ENCODE measurements around the gene LDLRAD4.

LDLRAD4 gene

DNA sequence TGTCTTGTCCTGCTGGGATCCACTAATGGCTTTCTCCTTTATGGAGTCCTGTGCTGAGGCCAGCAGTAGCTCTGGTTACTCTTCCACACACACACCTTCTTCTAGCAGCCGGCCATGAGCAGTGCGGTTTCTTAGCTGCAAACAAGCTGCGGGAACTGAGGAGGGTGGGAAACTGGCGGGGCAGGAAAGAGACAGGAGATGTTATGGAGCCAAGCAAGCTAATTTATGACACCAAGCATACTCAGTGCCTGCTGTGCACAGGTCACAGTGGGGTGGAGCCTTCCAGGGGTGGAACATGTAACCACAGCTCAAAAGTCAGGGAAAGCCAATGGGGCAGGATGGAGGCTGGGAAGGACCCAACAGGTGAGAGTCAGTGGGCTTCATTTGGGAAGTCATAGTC lies 327.0 kb downstream of the LDLRAD4 start:
- DNase-seq = no peak

DNA sequence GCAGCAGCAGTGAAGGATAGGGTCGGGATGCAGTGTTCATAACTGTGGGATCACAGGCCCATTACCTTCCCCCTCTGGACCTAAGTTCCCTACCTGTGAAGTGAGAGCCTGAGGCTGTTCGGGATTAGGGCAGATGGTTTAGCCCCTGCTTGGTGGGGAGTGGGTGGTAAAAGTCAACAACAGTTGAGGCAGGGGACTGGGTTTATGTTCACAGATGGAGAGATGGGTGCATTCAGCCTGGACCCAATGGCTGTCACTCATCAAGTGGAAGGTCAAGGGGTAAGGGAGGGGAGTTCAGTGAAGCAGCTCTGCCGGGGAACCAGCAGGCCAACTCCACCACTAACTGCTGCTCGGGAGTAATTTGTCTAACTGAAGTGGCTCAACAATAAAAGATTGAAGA lies 327.4 kb downstream of the LDLRAD4 start:
- DNase-seq = no peak

DNA sequence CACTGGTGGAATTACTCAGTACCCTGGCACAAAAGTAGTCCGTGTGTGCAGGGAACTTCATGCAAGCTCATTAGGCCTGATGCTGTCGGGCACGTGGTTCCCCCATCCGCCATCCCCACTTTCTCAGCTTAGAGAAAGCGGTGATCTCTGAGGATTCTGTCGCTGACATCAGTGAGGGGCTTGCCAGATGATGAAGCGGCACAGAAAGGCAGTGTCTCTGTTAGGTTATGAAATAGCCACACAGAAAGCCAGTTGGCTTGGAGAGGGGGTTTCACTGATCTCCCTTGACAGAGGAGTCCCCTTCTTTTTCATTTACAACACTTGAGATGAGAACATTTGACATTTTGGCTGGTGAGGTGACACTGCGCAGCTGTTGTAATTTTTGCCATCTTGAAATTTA lies 328.1 kb downstream of the LDLRAD4 start:
- no peak for DNase-seq

DNA sequence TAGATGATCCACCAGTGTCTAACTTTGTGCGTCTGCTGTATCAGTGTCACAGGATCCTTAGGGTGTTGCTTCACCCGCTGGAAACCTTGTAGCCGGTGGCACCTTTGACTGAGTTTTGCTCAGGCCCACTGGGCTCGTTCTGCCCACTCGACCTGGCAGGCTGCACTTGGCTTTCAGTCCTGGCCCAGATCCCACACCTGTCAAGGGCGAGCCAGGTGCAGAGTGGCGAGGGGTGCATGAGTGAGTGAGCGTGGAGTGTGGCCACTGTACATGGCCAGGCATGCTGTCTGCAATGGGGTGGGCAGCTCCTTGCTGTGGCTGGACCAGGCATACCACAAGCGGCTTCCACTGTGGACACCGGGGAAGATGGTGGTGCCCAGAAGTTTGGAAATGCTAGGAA lies 328.8 kb downstream of the LDLRAD4 start:
- no peak for DNase-seq

DNA sequence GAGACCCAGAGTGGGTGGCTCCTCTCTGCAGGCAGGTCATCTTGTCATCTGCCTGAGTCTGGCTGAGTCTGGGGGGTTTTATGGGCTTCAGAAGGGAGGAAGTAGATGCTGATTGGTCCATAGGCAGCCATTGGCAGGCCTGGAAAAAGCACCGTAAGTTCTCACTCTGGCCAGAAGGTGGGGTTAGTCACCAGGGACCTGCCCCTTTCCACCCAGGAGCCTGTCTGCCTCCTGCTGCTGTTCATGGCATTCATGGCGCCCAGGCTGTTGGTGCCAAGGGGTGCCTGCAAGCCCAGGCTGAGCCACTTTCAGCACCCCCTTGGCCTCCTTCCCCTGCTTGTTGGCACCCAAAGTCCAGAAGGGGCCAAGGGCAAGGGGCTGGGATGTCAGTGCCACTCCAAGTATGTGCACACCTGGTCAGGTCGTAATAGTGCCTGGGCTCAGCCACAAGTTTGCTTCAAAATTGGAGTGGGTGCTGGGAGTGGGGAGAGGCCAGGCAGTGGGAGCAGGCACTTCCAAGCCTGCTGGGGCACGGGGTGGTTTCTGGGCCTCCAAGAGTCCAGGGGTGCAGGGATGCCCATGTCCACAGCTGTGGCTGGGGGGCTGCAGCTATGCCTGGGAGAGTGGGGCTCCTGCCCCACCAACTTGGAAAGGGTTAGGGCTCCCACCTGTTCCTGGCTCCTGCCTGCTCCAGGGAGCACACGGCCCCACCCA lies 329.7 kb downstream of the LDLRAD4 start:
- DNase-seq = no peak

DNA sequence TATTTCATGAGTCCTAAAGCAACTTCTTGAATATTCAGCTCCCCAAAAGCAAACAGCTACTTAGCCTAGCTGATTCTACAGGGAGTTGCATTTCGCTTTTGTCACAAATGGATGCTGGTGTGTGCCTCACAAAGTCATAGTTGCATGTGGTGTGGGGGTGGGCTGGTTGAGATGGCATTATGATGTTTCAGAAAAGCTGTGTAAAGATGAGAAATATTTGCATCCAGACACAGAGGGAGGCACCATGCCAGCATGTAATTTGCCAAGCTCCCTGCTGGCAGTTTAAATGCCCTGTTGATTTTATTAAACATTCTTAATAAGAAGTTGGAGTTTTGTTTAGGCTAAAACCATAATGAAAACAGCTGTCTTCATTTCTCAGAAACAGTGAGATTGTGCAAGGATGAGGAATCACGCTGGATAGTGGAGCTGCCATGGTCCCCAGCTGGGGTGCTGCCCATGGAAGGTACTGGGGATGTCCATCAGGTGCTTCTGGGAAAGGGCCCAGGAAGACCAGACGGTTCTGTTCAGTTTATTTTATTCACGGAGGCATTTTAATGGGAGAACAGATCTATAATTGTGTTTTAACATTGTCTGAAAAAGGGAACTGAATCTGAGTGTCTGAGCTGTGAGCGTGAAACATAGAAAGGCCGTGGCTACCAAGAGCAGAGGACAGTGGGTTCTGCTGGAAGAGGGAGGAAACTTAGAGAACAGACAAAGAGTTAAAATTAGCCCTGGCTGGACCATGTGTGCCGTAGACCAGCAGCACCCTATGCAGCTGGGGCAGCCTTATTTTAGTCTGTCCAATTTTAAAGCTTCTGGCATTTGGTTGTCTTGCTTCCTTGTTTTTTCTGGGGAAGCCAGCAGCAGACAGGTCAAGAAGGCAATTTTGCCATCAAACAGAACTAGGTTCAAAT lies 330.7 kb downstream of the LDLRAD4 start:
- no peak for DNase-seq

DNA sequence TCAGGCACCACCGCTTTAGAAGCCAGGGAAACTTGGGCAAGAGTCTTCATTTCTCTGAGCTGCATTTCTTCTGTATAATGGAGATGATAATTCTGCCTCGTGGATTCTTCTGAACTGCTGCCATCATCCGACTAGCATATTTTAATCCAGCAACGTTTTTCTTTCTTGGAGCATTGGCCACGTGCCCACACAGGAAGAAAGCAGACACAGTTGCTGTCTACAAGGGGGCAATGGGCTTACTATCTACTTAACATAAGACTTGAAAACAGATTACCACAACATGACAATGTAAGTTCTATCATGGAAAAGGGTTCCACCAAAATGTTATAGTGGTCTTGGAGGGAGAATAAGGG lies 331.3 kb downstream of the LDLRAD4 start:
- DNase-seq = no peak

DNA sequence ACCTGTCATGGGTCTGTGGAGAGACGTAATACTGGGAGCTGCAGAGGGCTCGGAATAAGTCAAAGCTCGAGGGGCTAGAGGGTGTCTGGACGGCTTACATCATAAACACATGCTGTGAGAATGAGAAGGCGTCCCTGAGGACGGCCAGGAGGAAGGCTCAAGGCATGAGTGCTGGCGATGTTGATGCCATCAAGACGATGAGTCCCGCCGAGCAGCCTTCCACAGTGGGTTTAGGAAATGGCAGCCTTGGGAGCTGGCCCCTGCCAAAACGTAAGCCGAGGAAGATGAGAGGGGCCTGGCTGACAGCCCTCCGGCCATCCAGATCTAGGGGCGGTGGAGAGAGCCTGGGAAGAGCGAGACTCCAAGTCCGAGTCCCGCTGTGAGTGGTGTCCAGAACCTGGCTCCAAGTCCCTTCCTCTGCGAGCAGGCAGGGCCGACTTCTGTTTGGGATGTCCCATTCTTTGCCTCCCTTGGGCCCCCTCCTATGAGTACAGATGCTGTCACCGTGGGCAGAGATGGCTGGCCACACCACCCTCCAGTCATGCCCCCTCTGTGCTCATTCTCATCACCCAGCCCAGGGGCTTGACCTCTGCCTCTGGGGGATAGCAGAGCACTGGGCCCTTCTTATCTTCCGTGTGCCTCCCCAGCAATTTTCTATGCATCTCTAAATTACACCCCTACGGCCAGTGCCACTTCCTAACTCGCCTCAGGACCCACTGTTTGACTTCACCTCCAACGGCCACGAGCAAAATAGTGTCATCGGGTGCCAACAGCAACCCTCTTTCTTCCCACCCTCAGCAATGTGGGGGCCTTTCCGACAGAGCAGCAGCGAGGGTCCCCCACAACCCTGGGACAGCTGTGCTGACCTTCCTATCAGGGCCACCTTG lies 332.1 kb downstream of the LDLRAD4 start:
- DNase-seq = no peak

DNA sequence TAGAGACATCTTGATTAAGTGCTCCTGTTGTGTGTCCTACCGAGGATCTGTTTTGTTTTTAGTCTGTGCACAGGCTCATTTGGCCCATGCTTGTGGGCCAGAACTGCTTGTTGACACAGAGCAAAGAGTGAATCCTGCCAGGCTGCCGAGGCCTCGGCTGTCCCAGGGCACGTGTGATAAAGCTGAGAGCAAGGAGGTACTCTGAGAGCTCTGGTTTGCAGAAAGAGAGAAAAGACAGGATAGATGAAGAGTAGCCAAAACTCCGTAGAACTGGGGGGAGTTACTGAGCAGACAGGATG lies 332.7 kb downstream of the LDLRAD4 start:
- DNase-seq = no peak

DNA sequence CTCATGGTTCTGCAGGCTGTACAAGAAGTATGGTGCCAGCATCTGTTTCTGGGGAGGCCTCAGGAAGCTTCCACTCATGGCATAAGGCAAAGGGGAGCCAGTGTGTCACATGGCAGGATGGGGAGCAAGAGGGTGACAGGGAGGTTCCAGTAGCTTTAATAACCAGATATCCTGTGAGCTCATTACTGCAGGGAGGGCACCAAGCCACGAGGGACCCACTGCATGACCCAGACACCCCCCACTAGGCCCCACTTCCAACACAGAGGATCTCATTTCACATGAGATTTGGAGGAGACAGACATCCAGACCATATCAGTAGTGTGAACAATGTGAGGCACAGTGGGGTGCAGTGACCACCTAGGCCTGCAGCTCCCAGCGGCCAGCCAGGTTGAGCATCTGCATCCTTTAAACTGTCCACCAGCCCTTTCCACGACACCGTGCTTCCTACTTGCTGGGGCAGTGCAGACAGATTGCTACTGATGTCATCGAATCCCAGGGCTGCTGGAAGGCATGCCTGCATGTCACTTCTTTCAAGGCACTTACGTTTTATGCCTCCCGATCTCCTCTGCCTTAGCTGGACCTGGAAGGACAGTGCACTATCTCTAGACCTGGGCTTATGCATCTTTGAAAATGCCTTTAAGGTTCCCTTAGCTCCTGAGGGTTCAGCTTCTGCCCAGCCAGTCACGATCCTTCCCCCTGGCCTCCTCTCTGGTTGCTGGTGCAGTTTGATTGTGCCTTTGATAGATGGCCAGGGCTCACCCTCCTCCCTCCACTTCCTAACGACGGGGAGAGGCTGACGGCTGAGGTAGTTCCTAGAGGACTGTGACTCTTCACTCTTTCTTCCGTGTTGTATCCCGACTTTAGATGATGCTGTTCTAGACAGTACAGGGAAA lies 333.5 kb downstream of the LDLRAD4 start:
- no peak for DNase-seq

DNA sequence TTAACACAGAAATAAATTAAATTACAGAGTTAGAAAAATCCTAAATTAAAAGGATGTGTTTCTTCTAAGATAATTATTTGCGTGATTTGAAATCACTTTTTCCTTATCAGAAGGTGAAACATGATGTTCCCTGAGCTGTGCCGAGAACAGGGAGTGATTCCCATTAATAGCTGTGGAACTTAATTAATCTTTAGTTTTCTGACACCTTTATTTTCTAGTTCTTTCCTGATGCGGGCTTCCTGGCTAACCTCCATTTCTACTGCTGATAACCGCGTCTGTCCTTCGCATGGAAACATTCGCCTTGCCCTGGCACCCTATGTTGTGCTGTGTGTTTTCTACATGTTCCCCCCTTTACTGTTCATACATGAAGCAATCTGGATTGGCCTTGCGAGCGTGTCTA lies 334.9 kb downstream of the LDLRAD4 start:
- no peak for DNase-seq

DNA sequence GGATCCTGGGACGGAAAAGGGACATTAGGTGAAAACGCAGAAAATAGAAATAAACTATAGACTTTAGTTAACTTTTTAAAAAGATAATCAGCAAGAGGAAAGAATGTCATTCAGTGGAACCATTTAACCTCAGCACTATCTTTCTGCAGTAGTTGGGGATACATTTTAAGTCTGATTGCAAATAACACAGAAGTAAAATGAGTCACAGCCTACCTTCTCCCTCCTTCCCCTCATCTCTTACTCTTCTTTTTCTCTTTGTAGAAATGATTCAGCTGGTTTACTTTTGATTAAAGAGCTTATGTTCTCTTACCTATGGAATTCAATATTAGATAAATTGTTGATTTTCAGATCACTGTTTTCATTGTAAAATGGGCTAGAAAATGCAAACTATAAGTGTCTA lies 336.6 kb downstream of the LDLRAD4 start:
- DNase-seq = no peak

DNA sequence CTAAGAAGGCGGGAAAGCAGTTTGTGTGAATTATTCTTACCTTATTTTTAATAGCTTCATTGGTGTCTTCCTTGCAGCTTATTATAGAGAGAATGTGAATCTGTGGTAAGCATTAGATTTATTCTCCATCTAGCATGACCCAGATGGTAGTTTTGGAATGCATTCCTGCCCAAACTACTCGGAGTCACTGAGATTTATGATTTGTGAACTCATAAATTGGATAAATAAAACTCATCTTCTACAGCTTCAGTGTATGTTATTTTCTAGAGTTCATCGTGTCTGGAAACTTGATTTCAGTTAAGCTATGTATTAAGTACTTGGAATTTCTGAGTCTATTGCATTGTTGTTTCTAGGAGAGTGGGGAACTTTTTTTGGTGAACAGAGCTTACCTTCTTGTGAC lies 337.3 kb downstream of the LDLRAD4 start:
- no peak for DNase-seq

DNA sequence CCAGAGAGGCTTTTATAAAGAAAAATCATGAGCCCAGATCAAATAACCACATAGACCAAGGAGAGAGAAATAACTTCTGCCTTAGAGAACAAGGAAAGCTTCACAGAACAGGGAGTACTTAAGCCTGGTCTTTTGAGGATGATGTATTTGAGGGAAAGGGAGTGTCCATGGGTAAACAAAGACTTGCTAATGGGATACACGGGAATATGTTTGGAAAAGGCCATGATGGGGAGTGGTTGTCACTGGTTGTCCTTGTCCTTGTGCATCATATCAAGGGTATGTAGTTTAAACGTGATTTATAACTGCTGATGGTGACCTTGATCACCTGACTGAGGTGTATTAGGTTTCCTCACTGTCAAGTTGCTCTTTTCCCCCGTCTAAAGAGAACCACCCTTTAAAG lies 337.9 kb downstream of the LDLRAD4 start:
- no peak for DNase-seq

DNA sequence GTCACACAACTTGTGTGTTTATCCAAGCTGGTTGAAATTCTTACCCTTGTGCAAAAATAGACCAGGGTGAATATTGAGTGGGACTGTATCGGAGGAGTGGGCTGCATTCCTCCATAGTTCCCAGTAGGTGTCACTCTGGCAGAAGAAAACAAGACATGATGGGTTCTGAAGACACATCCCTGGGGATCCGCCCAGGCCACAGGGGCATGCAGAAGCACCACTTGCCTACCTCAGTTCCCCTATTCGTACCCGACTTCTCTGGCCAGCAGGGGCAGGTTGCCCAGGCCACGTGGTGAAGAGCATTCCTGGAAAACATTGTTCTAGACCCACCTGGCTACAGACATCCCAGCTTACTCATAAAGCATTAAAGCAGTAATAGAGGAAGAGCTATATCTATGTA lies 339.6 kb downstream of the LDLRAD4 start:
- DNase-seq = peak; percentile 73

DNA sequence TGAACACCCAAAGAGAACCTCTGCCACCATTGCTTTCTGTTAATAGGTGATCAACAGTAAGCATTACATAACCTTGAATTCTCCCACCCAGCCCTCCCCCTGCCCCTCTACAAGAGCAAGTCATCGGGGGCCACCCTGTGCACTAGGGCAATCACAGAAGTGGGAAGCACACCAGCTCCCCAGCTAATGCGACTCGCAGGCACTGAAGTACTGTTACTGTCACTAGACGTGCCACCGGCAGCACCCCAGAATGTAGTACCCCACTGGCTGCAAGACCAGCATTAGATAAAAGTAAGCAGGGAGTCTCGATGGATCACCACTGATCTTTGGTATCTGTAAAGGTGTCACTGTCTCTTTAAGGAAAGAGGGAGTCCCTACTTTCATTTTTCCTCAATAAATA lies 340.2 kb downstream of the LDLRAD4 start:
- no peak for DNase-seq

DNA sequence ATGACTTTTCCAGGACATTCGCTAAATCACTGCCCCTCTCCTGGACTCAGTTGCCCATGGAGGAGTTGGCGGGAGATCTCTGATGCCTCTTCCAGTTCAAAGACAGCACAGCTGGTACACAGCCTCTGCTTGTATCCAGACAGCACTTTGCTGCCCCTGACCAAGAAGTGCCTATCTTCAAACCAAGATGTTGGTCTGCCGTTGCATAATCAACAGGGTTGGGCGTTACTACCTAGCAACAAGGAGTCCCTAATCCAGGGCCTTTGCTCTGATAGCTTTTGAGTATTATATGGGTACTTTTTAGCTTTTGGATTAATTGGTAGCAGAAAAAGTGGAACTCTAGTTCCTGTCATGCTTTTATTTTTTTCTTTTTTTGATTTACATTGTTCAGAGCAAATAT lies 341.2 kb downstream of the LDLRAD4 start:
- DNase-seq = no peak

DNA sequence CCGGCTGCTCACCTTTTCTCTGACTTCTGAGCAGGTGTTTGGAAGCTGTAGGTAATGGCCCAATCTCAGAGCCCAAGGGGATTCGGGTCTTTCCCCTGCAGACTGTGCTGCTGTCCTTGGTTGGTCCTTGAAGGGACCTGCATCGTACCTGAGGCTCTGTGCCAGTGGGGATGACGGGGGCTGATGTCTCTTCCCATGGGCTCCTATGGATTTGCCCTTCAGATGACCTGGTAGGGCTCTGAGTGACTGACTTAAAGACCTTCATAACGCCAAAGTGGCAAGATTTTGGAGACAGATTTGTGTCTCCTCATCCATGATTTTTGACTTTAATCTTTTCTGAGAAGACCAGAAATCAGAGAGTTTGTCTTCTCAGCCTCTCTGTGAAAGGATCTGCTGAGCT lies 341.7 kb downstream of the LDLRAD4 start:
- no peak for DNase-seq

DNA sequence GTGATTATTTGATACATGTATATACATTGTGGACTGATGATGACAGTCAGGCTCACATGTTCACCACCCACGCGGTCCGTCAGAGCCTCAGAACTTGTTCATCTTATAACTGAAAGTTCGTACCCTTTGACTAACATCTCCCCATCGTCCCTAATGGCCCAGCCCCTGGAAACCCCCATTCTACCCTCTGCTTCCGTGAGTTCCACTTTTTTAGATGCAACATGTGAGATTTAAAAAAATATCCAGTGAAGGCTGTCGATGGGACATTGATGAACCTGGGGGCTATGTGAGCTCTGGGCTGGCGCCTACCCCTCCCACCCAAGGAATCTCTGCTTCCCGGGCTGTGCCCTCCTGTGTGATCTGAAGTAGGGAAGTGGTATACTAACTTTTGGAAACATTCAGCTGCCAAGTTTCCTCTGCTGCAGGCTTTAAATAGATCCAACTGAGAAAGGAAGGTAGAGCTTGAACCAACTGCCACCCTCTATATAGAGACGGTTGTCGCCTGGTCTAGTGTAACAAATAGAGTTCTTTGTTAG lies 344.0 kb downstream of the LDLRAD4 start:
- DNase-seq = no peak

DNA sequence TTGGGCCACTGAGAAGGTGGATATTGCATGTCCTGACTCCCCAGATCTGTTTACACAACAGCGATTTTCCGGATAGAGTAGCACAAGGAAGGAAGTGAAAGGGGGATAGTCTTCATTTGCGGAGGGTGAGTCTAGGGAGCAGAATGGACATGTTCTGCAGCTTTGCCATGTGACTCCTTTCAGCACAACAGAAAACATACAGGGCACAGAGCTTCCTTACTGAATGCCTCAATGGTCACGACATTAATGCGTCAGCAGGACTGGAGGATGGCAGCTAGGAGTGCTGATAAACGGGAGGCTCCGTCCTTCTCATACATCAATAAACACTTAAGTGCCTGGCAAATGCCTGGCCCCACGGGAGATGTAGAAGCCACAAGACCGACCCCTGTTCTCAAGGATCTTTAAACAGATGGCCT lies 344.8 kb downstream of the LDLRAD4 start:
- DNase-seq = peak; percentile 77

DNA sequence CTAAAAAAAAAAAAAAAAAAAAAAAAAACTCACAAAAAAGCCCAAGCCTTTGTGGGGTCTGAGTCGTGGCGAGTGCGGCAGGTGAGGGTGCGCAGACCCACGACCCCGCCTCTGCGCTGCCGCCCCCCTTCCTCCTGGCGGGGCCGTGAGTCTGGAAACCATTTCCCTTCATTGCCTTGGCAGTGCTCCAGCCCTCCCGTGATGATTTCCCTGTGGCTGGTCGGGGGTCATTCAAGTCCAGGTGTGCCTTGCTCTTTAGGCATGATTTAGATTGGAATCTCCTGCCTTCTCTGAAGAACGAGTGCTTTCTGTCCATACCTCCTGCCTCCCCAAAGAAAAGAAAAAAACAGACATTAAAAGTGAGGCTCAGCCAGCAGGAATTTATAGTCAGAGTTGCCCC lies 346.0 kb downstream of the LDLRAD4 start:
- no peak for DNase-seq

DNA sequence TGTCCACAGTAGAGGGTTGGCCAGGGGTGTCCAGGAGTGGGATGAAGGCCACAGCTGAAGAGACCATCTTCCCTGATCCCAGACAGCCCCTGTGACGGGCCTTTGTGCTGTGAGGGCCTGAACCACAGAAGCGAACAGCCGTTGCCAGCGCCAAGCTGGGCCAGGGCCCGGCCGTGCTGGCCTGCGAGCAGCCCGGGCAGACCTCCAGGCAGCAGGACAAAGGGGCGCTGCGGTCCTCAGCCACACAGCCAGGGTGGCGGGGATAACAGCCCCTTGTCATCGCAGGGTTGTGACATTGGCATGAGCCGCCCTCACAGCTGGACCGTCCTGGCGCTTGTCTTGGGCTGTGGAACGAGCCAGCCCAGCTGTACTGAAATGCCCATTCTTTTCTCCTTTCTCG lies 346.7 kb downstream of the LDLRAD4 start:
- DNase-seq = no peak
